LHCN-M2 (cell line): ENCODE data around the gene ATXN2. TPM values are rescaled to one million over a fixed set of nuclear protein-coding genes. Genes with fewer than 3 reads are reported as not detected.
"Not testable (repeated sequence)": the region's sequence is repeated elsewhere in the genome, so short reads cannot be mapped to it uniquely, and the experiment has no call there.

ENCODE experiments used
- DNase-seq: peaks from one replicate; pipeline ENCODE4 v3.0.0-alpha.2; 2012; ENCODE audit warnings: low read depth
- polyA plus RNA-seq: library from polyadenylated mRNA; unstranded; fragments of >200 nt; gene quantifications from one replicate; pipeline ENCODE4 v1.2.1, GENCODE V29; 2012; ENCODE audit warnings: missing spikeins
- total RNA-seq: library from RNA; depleted of rRNA; stranded (reverse); fragments of >200 nt; gene quantifications from 2 replicates; pipeline ENCODE4 v1.2.3, GENCODE V29; 2014; rRNA removed

The ATXN2 gene, protein sequence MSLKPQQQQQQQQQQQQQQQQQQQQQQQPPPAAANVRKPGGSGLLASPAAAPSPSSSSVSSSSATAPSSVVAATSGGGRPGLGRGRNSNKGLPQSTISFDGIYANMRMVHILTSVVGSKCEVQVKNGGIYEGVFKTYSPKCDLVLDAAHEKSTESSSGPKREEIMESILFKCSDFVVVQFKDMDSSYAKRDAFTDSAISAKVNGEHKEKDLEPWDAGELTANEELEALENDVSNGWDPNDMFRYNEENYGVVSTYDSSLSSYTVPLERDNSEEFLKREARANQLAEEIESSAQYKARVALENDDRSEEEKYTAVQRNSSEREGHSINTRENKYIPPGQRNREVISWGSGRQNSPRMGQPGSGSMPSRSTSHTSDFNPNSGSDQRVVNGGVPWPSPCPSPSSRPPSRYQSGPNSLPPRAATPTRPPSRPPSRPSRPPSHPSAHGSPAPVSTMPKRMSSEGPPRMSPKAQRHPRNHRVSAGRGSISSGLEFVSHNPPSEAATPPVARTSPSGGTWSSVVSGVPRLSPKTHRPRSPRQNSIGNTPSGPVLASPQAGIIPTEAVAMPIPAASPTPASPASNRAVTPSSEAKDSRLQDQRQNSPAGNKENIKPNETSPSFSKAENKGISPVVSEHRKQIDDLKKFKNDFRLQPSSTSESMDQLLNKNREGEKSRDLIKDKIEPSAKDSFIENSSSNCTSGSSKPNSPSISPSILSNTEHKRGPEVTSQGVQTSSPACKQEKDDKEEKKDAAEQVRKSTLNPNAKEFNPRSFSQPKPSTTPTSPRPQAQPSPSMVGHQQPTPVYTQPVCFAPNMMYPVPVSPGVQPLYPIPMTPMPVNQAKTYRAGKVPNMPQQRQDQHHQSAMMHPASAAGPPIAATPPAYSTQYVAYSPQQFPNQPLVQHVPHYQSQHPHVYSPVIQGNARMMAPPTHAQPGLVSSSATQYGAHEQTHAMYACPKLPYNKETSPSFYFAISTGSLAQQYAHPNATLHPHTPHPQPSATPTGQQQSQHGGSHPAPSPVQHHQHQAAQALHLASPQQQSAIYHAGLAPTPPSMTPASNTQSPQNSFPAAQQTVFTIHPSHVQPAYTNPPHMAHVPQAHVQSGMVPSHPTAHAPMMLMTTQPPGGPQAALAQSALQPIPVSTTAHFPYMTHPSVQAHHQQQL
- total RNA-seq, result 15.5 and 21.5 TPM in 2 replicates
- polyA plus RNA-seq, result 31.8 TPM

DNA sequence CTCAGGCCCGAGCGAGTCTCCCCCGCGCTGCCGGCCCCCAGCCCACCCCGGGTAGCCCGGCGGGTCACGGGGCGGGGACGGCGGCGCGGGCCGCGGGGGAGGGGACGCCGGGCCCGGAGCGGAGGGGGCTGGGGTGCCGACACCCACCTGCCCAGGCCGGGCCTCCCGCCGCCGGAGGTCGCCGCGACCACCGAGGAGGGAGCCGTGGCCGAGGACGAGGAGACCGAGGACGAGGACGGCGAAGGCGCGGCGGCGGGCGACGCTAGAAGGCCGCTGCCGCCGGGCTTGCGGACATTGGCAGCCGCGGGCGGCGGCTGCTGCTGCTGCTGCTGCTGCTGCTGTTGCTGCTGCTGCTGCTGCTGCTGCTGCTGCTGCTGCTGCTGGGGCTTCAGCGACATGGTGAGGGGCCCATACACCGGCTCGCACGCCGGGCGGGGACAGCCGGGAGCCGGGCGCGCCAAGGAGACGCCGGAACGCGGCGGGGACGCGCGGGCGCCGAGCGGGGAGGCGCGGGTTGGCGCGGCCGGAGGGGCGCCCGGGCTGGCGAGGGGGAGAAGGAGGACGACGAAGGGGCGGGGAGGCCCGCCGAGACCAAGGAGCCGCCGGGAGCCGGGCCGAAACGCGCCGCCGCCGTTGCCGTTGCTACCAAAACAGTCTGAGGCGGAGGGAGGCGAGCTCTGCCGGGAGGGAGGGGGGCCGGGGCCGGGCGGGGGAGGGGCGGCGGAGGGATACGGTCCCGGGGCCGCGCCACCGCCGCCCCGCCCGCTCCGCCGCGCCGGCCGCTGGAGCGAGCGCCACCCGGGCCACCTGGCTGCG is at the start of gene ATXN2:
Gene ATXN2, minus strand, starts transcription at position 679 of the 816 bp plus-strand sequence. Its CDS starts 281 bp downstream, at position 398.
- peak; percentile 60 for DNase-seq

DNA sequence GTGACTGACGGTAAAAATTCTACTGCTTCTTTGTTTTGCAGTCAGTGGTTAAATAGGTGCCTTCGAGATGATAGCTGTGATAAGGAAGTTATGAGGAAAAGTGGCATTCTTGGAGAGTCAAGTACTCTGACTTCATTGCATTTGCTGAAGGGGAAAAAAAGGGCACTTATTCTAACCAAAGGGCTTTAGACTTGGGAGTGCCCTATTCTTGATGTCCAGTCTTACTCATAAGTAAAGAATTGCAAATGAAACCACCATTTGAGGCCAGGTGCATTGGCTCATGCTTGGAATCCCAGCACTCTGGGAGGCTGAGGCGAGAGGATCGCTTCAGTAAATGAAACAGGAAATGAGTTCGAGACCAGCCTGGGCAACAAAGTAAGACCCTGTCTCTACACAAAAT is 46.3 kb upstream of the ATXN2 start:
- DNase-seq, result peak; percentile 50

DNA sequence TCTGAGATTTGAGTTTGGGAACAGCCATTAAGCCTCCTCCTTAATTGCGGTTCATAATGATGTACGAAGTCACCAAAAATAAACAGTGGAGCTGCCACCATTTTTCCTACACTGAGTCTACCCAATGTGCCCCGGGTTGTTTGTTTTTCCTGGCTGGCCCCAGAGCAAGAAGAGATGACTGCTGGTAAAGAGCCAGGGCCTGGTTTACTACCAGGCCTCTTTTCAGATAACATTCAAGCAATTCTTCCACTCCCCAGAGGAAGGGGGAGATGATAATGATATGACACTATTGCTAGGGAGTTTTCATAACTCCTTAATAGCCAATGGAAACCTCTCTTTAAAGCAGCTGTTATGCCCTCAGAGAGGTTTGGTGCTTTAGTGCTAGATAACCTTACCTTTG is 44.3 kb upstream of the ATXN2 start:
- DNase-seq, result no peak

DNA sequence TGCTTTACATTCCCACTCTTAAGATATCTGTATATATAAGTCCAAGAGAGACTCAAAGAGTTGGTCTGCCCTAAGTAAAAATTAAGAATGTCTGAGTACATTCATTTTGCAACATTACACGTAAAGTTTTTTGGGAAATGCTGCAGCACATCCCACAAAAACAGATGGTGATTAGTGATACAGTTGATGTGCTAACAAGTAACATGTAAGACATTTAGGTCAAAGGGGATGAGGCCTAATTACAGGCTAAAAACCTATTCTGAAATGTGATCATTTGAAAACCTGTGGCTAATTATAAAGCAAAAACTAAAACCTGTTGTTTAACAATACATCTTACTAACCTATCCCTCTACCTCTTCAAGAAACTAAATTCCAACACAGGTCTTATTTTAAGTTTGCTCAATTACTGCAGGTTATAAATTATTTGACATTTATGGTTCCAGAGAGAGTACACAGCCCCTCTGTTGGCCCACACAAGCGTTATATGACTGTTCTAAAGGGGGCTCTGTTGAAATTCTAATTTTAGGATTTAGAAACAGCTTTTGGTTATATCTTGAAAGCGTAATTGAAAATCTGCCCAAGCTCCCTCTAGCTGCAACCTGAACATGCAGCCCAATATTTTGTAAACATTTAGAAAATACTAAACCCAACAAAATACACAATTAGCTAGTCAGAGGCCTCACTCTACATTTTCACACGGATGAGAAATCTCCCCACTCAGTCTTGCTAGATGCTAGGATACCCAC is 43.7 kb upstream of the ATXN2 start:
- DNase-seq, result no peak

DNA sequence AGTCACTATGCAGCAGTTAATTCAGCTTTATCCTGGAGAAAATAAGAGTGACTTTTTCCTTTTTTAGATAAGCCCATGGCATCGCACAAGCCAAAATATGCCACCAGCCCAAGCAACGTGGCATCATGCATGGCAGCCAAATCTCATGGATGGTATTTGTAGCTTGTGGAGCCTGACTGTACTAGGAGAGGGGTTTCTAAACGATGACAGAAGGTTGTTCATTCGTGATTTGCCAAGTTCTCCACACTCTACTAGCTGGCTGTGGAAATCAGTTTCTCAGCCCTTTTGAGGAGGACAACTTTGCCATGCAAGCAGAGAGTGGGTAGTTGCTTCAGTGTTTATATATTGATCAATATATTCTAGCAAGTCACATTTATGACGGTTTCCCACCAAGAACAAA is 41.4 kb upstream of the ATXN2 start:
- no peak for DNase-seq

DNA sequence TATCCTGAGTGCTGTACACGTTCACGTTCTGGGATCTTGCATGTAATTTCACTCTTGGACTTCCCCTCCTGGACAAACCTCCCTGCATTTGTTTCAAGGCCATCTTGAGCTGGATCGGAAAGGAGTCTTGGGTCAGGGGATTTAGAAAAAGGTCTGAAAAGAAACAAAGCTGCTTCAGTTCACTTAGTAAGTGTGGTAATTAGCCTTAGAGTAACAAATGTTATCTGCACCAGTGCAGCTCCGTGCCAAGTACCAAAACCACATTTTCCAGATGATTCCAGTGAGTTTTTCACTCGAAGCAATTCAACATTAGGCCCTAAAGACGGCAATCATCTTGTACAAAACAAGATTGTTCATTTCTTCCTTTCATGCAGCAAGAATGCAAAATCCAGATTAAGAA is 39.4 kb upstream of the ATXN2 start:
- no peak for DNase-seq

DNA sequence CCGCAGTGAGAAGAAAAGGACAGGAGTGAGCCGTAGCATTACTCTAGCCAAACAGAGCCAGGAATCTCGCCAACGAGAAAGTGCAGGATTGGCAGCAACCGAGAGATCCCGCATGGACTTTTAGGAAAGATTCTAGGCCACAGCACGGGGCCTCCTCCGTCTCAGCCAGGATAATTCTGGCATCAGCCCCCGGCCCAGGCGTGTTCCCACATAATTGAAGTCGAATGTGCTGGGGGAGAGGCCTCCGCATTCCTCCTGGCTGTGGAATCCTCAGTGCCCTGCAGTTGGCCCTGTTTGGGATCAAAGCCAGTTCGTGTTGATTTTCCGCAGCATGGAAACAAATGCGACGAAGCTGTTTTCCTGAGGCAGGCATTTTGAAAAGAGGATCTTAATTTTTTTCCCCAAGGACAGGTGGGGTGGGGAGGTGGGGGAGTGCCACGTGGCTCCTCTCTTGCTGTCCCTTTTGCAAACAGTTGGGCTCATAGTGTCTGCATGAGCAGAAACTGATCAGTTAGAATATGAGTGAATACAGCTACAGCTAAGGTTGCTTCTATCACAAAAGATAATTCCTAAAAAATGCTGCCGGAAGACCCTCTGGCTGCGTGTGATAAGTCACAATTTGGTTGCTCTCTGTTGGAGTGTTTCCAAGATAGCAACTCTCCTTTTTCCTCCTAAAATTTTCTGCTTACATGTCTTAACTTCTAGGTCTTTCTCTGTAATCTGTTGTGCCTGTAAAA is 37.3 kb upstream of the ATXN2 start:
- peak; percentile 9 for DNase-seq

DNA sequence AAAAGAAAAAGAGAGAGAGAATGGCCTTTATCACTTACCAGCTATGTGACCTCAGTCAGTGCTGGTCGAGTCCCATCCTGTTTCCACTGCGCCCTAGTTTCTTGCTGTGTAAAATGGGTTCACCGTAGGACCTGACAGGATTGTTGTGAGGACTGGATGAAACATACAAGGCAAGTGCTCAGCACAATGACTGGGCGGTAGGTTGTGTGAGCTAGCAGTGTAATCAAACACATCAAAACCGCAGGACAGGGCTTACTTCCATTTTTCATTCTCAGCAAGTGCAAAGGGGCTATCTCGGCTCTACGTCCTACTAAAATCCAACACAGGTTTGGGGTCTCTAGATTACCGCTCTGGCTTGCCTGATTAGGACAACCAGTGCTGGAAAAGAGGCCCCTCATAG is 36.4 kb upstream of the ATXN2 start:
- no peak for DNase-seq

DNA sequence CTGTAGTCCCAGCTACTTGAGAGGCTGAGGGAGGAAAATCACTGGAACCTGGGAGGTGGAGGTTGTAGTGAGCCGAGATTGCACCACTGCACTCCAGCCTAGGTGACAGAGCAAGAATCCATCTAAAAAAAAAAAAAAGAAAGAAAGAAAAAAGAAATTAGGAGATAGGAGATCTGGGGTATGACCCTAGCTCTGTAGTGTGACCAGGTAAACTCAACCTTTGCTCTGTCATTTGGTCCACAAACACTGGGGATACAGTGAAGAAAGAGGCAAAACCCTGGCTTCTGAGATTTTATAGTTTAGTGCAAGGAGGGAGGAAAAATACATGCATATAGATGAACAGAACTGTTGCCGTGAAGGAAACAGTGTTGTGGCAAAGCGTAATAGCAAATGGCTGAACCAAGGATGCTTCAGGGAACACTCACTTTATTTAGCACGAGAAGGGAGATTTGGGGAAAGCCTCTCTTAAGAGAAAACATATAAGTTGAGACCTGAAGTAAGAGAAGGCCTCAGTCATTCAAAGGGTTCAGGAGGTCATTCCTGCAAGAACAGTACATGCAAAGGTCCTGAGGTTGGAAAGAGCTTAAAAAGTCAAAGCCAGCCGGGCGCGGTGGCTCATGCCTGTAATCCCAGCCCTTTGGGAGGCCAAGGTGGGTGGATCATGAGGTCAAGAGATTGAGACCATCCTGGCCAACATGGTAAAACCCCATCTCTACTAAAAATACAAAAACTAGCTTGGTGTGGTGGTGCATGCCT is 29.6 kb upstream of the ATXN2 start:
- DNase-seq, result no peak

DNA sequence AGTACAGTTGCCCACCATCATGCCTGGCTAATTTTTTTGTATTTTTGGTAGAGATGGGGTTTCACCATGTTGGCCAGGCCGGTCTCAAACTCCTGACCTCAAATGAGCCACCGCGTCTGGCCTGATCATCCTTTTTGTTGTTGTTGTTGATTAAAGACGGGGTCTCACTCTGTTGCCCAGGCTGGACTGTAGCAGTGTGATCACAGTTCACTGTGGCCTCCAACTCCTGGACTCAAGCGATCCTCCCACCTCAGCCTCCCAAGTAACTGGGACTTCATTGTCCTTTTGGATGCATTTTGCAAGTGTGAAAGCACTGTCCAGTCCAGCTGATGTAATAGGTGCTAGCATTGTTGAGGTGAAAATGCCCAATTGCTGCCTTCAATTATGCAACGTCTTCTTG is 27.1 kb upstream of the ATXN2 start:
- DNase-seq, result no peak

DNA sequence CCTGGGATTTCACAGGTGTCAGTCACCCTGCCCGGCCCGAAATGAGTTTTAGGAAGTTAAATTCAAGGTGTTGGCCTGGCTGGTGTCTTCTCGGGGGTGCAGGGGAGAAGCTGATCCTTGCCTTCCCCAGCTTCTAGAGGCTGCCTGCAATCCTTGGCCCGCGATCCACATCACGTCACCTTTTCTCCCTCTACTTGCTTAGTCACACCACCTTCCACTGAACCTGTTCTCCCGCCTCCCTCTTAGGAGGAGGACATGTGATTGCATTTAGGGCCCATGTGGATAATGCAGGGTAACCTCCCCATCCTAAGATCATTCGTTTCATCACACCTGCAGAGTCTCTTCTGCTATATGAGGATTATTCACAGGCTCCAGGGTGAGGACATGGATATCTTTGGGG is 25.4 kb upstream of the ATXN2 start:
- no peak for DNase-seq

DNA sequence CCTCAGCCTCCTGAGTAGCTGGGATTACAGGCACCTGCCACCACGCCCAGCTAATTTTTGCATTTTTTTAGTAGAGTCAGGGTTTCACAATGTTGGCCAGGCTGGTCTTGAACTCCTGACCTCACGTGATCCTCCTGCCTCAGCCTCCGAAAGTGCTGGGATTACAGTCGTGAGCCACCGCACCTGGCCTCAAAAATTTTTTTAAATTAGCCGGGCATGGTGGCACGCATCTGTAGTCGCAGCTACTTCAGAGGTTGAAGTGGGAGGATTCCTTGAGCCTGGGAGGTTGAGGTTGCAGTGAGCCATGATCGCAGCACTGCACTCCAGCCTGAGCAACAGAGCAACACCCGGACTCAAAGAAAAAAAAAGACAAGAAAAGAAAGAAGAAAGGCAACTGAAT is 18.7 kb upstream of the ATXN2 start:
- not testable (repeated sequence) for DNase-seq

DNA sequence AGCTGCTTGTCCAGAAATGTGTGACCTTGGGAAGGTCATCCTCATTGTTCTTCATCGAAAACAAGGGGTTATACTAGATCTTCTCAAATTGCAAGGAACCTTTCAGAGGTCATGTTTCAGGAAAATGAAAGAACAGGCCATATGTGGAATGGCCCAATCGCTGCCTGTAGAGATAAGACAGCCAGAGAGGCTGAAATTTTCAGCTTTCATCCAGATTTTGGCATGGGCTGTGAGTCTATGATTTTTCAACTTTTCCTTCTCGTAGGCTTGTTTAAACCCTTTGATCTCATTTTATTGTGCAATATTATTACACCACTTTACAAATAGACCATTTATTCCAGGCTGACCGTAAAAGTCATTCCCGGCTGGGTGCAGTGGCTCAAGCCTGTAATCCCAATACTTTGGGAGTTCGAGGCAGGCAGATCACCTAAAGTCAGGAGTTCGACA is 17.1 kb upstream of the ATXN2 start:
- no peak for DNase-seq

DNA sequence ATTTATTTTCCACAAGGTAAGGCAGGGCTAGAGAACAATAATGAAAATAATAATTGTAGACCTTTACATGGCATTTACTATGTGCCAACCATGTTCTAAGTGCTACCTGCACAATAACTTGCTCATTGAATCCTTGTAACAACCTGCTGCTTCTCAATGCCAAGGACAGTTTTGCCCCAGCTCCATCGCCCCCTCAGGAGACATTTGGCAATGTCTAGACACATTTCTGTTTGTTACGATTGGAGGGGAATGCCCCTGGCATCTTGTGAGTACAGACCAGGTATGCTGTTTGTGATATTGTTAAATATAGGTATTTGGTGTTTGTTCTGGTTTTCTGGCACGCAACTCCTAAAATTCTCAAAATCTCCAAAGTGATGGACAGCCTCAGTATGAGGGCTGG is 8.1 kb upstream of the ATXN2 start:
- DNase-seq, result no peak

DNA sequence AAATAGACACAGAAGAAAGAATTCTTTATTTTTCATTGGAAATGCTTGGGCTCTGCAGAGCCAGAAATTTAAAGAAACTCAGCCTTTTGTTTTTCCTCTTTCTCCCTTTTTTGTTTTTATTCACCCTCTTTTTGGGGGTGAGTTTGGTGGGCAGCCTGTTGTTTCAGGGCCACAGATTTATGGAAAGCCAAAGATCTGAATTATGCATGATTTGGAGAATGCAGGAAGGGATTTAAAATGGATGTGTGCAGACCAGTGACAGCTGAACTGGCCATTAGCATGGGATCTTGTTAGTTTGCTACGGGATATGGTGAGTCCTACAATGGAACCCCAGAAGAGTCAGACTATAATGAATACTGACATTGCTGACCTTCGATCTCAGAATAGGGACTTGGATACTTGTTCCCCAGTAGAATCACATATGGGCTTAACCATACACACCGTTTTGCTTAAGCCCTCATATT is 7.7 kb upstream of the ATXN2 start:
- no peak for DNase-seq

DNA sequence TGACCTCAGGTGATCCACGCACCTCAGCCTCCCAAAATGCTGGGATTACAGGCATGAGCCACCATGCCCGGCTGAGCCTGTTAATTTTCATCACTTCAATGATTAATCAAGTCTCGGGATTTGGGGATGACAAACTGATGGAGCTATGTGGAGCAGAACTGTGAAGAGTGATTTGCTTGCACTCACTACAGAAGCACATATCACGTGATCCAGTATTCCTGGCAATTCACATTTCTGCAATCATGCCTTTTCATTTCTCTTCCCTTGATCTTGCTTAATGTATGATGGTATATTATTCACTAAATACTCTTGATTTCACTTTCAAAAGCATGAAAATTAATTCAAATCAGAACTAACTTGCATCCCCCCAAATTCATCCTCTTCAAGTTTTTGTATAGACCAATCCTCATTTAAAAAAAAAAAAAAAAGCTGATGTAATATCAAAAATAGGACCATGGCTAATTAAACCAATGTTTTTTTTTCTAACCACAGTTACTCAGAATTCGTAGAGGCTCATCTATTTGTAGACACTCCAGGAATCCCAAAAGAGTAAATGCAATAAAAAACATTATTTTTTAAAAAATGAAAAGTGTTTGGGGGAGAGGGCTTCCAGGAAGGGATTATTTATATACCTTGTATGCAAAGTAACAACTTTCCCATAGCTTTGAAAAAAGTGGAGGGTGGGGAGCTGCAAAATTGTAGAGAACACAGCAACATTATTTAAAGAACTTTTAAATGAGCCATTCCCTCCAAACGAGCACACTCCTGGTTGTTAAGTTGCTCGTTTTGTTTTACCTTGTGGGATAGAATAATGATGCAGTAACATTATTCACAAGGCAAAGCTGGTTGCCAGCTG is 7.0 kb upstream of the ATXN2 start:
- no peak for DNase-seq

DNA sequence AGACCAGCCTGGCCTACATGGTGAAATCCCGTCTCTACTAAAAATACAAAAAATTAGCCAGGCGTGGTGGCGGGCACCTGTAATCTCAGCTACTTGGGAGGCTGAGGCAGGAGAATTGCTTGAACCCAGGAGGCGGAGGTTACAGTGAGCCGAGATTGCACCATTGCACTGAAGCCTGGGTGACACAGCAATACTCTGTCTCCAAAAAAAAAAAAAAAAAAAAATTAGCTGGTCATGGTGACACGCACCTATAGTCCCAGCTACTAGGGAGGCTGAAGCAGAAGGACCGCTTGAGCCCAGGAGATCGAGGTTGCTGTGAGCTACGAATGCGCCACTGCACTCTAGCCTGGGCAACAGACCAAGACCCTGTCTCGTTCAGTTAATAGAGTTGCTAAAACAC is 3.7 kb upstream of the ATXN2 start:
- DNase-seq, result not testable (repeated sequence)

DNA sequence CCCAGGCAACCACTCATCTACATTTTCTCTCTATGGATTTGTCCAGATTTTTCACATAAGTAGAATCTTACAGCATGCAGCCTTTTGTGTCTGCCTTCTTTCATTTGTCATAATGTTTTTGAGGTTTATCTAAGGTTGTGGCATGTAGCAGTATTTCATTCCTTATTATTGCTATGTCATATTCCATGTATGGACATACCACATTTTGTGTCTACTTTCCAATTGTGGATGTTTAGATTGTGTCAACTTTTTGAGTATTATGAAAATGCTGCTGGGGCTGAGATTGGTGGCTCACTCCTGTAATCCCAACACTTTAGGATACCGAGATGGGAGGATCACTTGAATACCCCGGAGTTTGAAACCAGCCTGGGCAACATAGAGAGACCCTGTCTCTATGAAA is 3.2 kb upstream of the ATXN2 start:
- no peak for DNase-seq
